Upper lobe of left lung (tissue), 6 donors: ENCODE measurements around the gene C1orf146. TPM values are rescaled to one million over a fixed set of nuclear protein-coding genes. Genes with fewer than 3 reads are reported as not detected.
"Not testable (repeated sequence)": the region's sequence is repeated elsewhere in the genome, so short reads cannot be mapped to it uniquely, and the experiment has no call there.

Experiments used
- ATAC-seq, 2 donors: fragments of 200-7000 bp; cut with Tn5 transposase; one replicate each; pipeline ENCODE4 v1.9.1; 2022; ENCODE audit warnings: mild to moderate bottlenecking in 2 of 2, moderate library complexity in 2 of 2; ENCODE audit not compliant: low FRiP score in 2 of 2
- DNase-seq, 2 donors: peaks; one replicate each; pipeline ENCODE4 v3.0.0-alpha.2; 2019 to 2020
- H3K27ac ChIP-seq, 4 donors: fragments of 200-600 bp; sonication (generic); one replicate each; pipeline ENCODE4 v1.5.1; 2016 to 2019
- H3K27me3 ChIP-seq, 4 donors: fragments of 200-600 bp; sonication (generic); one replicate each; pipeline ENCODE4 v1.5.1; 2017 to 2019
- H3K36me3 ChIP-seq, 4 donors: fragments of 200-600 bp; sonication (generic); one replicate each; pipeline ENCODE4 v1.5.1; 2016 to 2019
- H3K4me1 ChIP-seq, 4 donors: fragments of 200-600 bp; sonication (generic); one replicate each; pipeline ENCODE4 v1.5.1; 2018 to 2019
- H3K4me3 ChIP-seq, 4 donors: fragments of 200-600 bp; sonication (generic); one replicate each; pipeline ENCODE4 v1.5.1; 2017 to 2019; ENCODE audit warnings: mild to moderate bottlenecking in 2 of 4, moderate library complexity in 1 of 4
- H3K9me3 ChIP-seq, 4 donors: fragments of 200-600 bp; sonication (generic); one replicate each; pipeline ENCODE4 v1.5.1; 2018 to 2019
- CTCF ChIP-seq, 6 experiments: fragments of 450-650 bp in 4 of 6; fragments of 200-600 bp in 2 of 6; sonication (generic) in 2 of 6; IDR thresholded peaks; one replicate each; pipeline ENCODE4 v1.5.1; 2016 to 2019; ENCODE audit warnings: antibody characterized with exemption in 6 of 6
- EP300 ChIP-seq, 4 donors: sonication (generic); formaldehyde crosslinking; IDR thresholded peaks; one replicate each; pipeline ENCODE4 v1.5.1; 2017; ENCODE audit warnings: antibody characterized with exemption in 4 of 4, control low read depth in 2 of 4
- POLR2A ChIP-seq, 4 donors: fragments of 450-650 bp; IDR thresholded peaks; one replicate each; pipeline ENCODE4 v1.5.1; 2016 to 2017; ENCODE audit warnings: antibody characterized with exemption in 4 of 4, mild to moderate bottlenecking in 2 of 4
- POLR2AphosphoS5 ChIP-seq, 2 donors: sonication (generic); formaldehyde crosslinking; IDR thresholded peaks; one replicate each; pipeline ENCODE4 v1.5.1; 2017; ENCODE audit warnings: antibody characterized with exemption in 2 of 2
- WGBS, 2 donors: methylation state at CpG; one replicate each; pipeline ENCODE4 v1.1.5; 2017 to 2018; 5-methylcytosine and 5-hydroxymethylcytosine counted together
- total RNA-seq, 6 donors: library from RNA; depleted of rRNA in 4 of 6; stranded (reverse); fragments of >200 nt in 4 of 6; gene quantifications; one replicate each; pipeline versions ENCODE4 v1.1.0 to v1.2.1, GENCODE V29; 2016 to 2021
- donor health status: DM: no; HTN: no; CAD: no; lungs with moderate emphysema.
- donor health status: DM: no; HTN: yes; CAD: no; lungs with severe emphysema.

The C1orf146 gene
- total RNA-seq, 6 donors from 2014 or later = not detected

GRCh38 chr1:92277105-92277723, 59.5 kb downstream of the C1orf146 start:
- 94 to 95% methylated on average over 4 of the region's 4 CpGs for whole genome bisulfite sequencing, 2 donors
- Histone ChIP-seq H3K27me3 (no peaks in the 10 kb centered on the region), H3K27ac (no peak overlapping the region), H3K4me1 (no peaks in the 10 kb centered on the region), H3K9me3 (no peaks in the 10 kb centered on the region), H3K4me3 (no peak overlapping the region), H3K36me3 (peaks cover 0 to 42% (median 10%) of the 10 kb centered on the region in 4 donors)
- TF ChIP-seq EP300 (IDR thresholded peaks at IDR 0.05) (no peak), POLR2A (IDR thresholded peaks at IDR 0.05) (no peak), CTCF (IDR thresholded peaks at IDR 0.05) (no peak), POLR2AphosphoS5 (IDR thresholded peaks at IDR 0.05) (no peak)
- no peak for DNase-seq
- no peak for ATAC-seq

GRCh38 chr1:92279781-92280180, 62.1 kb downstream of the C1orf146 start:
- H3K9me3 ChIP-seq, H3K27me3 ChIP-seq, DNase-seq, H3K27ac ChIP-seq, H3K4me3 ChIP-seq, ATAC-seq, H3K4me1 ChIP-seq: not testable (repeated sequence)
- peaks cover 0 to 28% (median 8%) of the 10 kb centered on the region in 4 donors for H3K36me3 ChIP-seq
- WGBS, 2 donors = 97 to 100% methylated on average over 1 to 15 of the region's 15 CpGs

- not testable (repeated sequence) for H3K4me3 ChIP-seq, H3K27me3 ChIP-seq, DNase-seq, H3K9me3 ChIP-seq, ATAC-seq, H3K4me1 ChIP-seq, H3K27ac ChIP-seq
- WGBS, 2 donors = 97 to 98% methylated on average over 2 of the region's 2 CpGs
- peaks cover 0 to 31% (median 8%) of the 10 kb centered on the region in 4 donors for H3K36me3 ChIP-seq
These were observed 63.7 kb downstream of the C1orf146 start for GRCh38 chr1:92281411-92281810.

- WGBS, 2 donors = 19 to 24% methylated on average over 3 of the region's 3 CpGs
- Histone ChIP-seq H3K4me1 (no peaks in the 10 kb centered on the region), H3K4me3 (no peak overlapping the region), H3K9me3 (no peaks in the 10 kb centered on the region), H3K27me3 (no peaks in the 10 kb centered on the region), H3K36me3 (peaks cover 0 to 24% (median 4%) of the 10 kb centered on the region in 4 donors), H3K27ac (no peak overlapping the region)
- TF ChIP-seq POLR2AphosphoS5 (IDR thresholded peaks at IDR 0.05) = no peak
- peak in 4 of 6 experiments; percentile 34 to 41 (median 40) for TF ChIP-seq CTCF (IDR thresholded peaks at IDR 0.05)
- TF ChIP-seq POLR2A (IDR thresholded peaks at IDR 0.05) = no peak
- TF ChIP-seq EP300 (IDR thresholded peaks at IDR 0.05) = no peak
- ATAC-seq (no peak), DNase-seq (no peak)
These were observed 73.8 kb downstream of the C1orf146 start for GRCh38 chr1:92291372-92291999.

Other genes with a start within 250 kb of the C1orf146 start
- gene EPHX4, start 187.9 kb upstream of the C1orf146 start, total RNA-seq = 1 to 10 TPM in 1 of 6 donors, under 1 TPM in 1, not detected in 4; 0.34 to 1.6 TPM
- not detected for gene SETSIP, start 142.5 kb upstream of the C1orf146 start, total RNA-seq
- 10 to 100 TPM in 1 of 6 donors, 1 to 10 TPM in 4, under 1 TPM in 1; 0.76 to 17.8 (median 4.2) TPM for gene BTBD8, start 137.6 kb upstream of the C1orf146 start, total RNA-seq
- gene GLMN, start 81.1 kb downstream of the C1orf146 start, total RNA-seq = 10 to 100 TPM in 1 of 6 donors, 1 to 10 TPM in 5; 4.8 to 16.8 (median 6.0) TPM
- 10 to 100 TPM in 2 of 6 donors, 1 to 10 TPM in 4; 3.6 to 15.8 (median 5.6) TPM for gene RPAP2, start 81.1 kb downstream of the C1orf146 start, total RNA-seq